Progenitor cell of endocrine pancreas (in vitro differentiated cells): ENCODE data around the gene MAPK12. TPM values are rescaled to one million over a fixed set of nuclear protein-coding genes. Genes with fewer than 3 reads are reported as not detected.

Source experiments
- DNase-seq: peaks from one replicate; pipeline ENCODE4 v3.0.0; 2021; ENCODE audit warnings: low spot score; ENCODE audit not compliant: unreplicated experiment
- H3K27ac Mint-ChIP-seq: 2 replicates; pipeline ENCODE4 v1.8.0; 2021; ENCODE audit warnings: mild to moderate bottlenecking, moderate library complexity, mixed read lengths
- H3K27me3 Mint-ChIP-seq: 2 replicates; pipeline ENCODE4 v1.8.0; 2021; ENCODE audit warnings: mixed read lengths
- H3K36me3 Mint-ChIP-seq: 2 replicates; pipeline ENCODE4 v1.8.0; 2022; ENCODE audit warnings: mixed read lengths; ENCODE audit not compliant: insufficient read depth
- H3K4me1 Mint-ChIP-seq: 2 replicates; pipeline ENCODE4 v1.8.0; 2021; ENCODE audit warnings: low read depth, mixed read lengths
- H3K4me3 Mint-ChIP-seq: 2 replicates; pipeline ENCODE4 v1.8.0; 2021; ENCODE audit warnings: low read depth, mild to moderate bottlenecking, moderate library complexity, mixed read lengths
- H3K9me3 Mint-ChIP-seq: 2 replicates; pipeline ENCODE4 v1.8.0; 2021; ENCODE audit warnings: low read depth, mixed read lengths
- CTCF ChIP-seq: fragments of 200-600 bp; sonication (generic); IDR thresholded peaks from one replicate; pipeline ENCODE4 v1.5.0; 2021; ENCODE audit warnings: antibody characterized with exemption, mild to moderate bottlenecking; ENCODE audit not compliant: unreplicated experiment
- total RNA-seq: library from RNA; stranded (reverse); gene quantifications from 2 replicates; pipeline ENCODE4 v1.2.1, GENCODE V29; 2021

MAPK12 gene
- total RNA-seq, 1 donor from 2014 or later = 53.7 TPM

- no peaks in the 10 kb centered on the region for H3K4me1 Mint-ChIP-seq
These were observed 50.3 kb downstream of the MAPK12 start for GRCh38 chr22:50211147-50211546.

GRCh38 chr22:50210378-50211139 lies 50.9 kb downstream of the MAPK12 start:
- H3K4me1 Mint-ChIP-seq = no peaks in the 10 kb centered on the region
- no peaks in the 10 kb centered on the region for H3K27me3 Mint-ChIP-seq
- H3K9me3 Mint-ChIP-seq = no peaks in the 10 kb centered on the region
- TF ChIP-seq CTCF = no peak
- DNase-seq = no peak
- peaks cover 26% of the 10 kb centered on the region for H3K36me3 Mint-ChIP-seq
- H3K4me3 Mint-ChIP-seq = no peak overlapping the region
- H3K27ac Mint-ChIP-seq = no peak overlapping the region

More at GRCh38 chr22:50211147-50211546, 50.3 kb downstream of the MAPK12 start:
- no peak overlapping the region for H3K4me3 Mint-ChIP-seq
- H3K9me3 Mint-ChIP-seq = no peaks in the 10 kb centered on the region
- H3K36me3 Mint-ChIP-seq = peaks cover 26% of the 10 kb centered on the region
- no peak for TF ChIP-seq CTCF
- no peak overlapping the region for H3K27ac Mint-ChIP-seq
- no peak for DNase-seq
- H3K27me3 Mint-ChIP-seq = no peaks in the 10 kb centered on the region

- H3K36me3 Mint-ChIP-seq = peaks cover 29% of the 10 kb centered on the region
- peak overlapping the region; percentile 67 for H3K27ac Mint-ChIP-seq
- H3K4me1 Mint-ChIP-seq = no peaks in the 10 kb centered on the region
- H3K27me3 Mint-ChIP-seq = no peaks in the 10 kb centered on the region
- H3K9me3 Mint-ChIP-seq = no peaks in the 10 kb centered on the region
- H3K4me3 Mint-ChIP-seq = no peak overlapping the region
- no peak for DNase-seq
- TF ChIP-seq CTCF = peak; percentile 82
These were observed 51.6 kb downstream of the MAPK12 start for GRCh38 chr22:50209893-50210292.

GRCh38 chr22:50208939-50209892 lies 52.3 kb downstream of the MAPK12 start:
- no peaks in the 10 kb centered on the region for H3K27me3 Mint-ChIP-seq
- DNase-seq = no peak
- peaks cover 28% of the 10 kb centered on the region for H3K36me3 Mint-ChIP-seq
- H3K9me3 Mint-ChIP-seq = no peaks in the 10 kb centered on the region
- no peak for TF ChIP-seq CTCF
- no peak overlapping the region for H3K27ac Mint-ChIP-seq
- H3K4me3 Mint-ChIP-seq = no peak overlapping the region
- no peaks in the 10 kb centered on the region for H3K4me1 Mint-ChIP-seq

- Mint-ChIP-seq H3K27me3 (no peaks in the 10 kb centered on the region), H3K9me3 (no peaks in the 10 kb centered on the region), H3K4me1 (no peaks in the 10 kb centered on the region), H3K4me3 (no peak overlapping the region), H3K27ac (no peak overlapping the region), H3K36me3 (peaks cover 28% of the 10 kb centered on the region)
- TF ChIP-seq CTCF = no peak
- no peak for DNase-seq
These were observed 53.0 kb downstream of the MAPK12 start for GRCh38 chr22:50208430-50208938.
